Measurements from ENCODE around the gene SUGT1.

Gene SUGT1

GRCh38 chr13:52738719-52739467, 86.3 kb downstream of the SUGT1 start:
- peak; percentile 30 for DNase-seq

GRCh38 chr13:52739468-52740071, 86.9 kb downstream of the SUGT1 start, which contains the start of gene CNMD:
TSS of gene CNMD (minus strand) at chr13:52739820. CDS start at chr13:52739701, 119 bp downstream.
- DNase-seq, result no peak

- DNase-seq, result no peak
Observed at GRCh38 chr13:52743569-52743968, 90.9 kb downstream of the SUGT1 start.

- no peak for DNase-seq
Observed at GRCh38 chr13:52743988-52744387, 91.4 kb downstream of the SUGT1 start.

GRCh38 chr13:52744842-52745375, 92.3 kb downstream of the SUGT1 start:
- DNase-seq, result no peak

- DNase-seq, result no peak
Observed at GRCh38 chr13:52746141-52746540, 93.5 kb downstream of the SUGT1 start.

GRCh38 chr13:52749419-52749818, 96.8 kb downstream of the SUGT1 start:
- no peak for DNase-seq
